OCI-LY7 (cell line): ENCODE results near the gene FAM186B. TPM values are rescaled to one million over a fixed set of nuclear protein-coding genes. Genes with fewer than 3 reads are reported as not detected.

Source experiments
- BruUV-seq: library from RNA; stranded (reverse); fragments of 400-500 nt; replicated peaks from 2 replicates; lab custom pipeline; 2021; lab: Mats Ljungman, UMichigan
- CTCF ChIA-PET: fragments of 300-600 bp; sonication (Branson Sonifier 250); formaldehyde crosslinking; loops from one replicate; lab custom pipeline; 2022; ENCODE audit warnings: antibody characterized with exemption; ENCODE audit not compliant: unreplicated experiment; lab: Charles Lee
- POLR2A ChIA-PET: fragments of 300-600 bp; sonication (Branson Sonifier 250); formaldehyde crosslinking; loops from one replicate; lab custom pipeline; 2022; ENCODE audit warnings: antibody characterized with exemption; lab: Charles Lee
- DNase-seq: peaks from one replicate; pipeline ENCODE4 v3.0.0-alpha.2; 2015; ENCODE audit warnings: low spot score
- H2AFZ ChIP-seq: fragments of 200-600 bp; sonication (generic), shearing (Covaris generic); 2 replicates; pipeline ENCODE4 v1.6.1; 2014; ENCODE audit warnings: mild to moderate bottlenecking, antibody characterized with exemption, low read length, moderate library complexity
- H3K27ac ChIP-seq: fragments of 200-600 bp; sonication (generic); 2 replicates; pipeline ENCODE4 v1.5.1; 2014; ENCODE audit warnings: mixed run types, low read depth, mild to moderate bottlenecking, moderate library complexity, low read length, inconsistent platforms; ENCODE audit not compliant: poor library complexity, severe bottlenecking
- H3K36me3 ChIP-seq: fragments of 200-600 bp; sonication (generic); 2 replicates; pipeline ENCODE4 v1.6.1; 2014; ENCODE audit warnings: mild to moderate bottlenecking, antibody characterized with exemption, low read length, moderate library complexity, mixed read lengths; ENCODE audit not compliant: insufficient read depth
- H3K4me1 ChIP-seq: fragments of 200-600 bp; sonication (generic); 2 replicates; pipeline ENCODE4 v1.5.1; 2014; ENCODE audit warnings: mild to moderate bottlenecking, low read length; ENCODE audit not compliant: insufficient read depth, poor library complexity, severe bottlenecking
- H3K4me2 ChIP-seq: fragments of 200-600 bp; sonication (generic); 2 replicates; pipeline ENCODE4 v1.6.1; 2014; ENCODE audit warnings: mild to moderate bottlenecking, low read length
- H3K4me3 ChIP-seq: fragments of 200-600 bp; sonication (generic); 2 replicates; pipeline ENCODE4 v1.5.1; 2014; ENCODE audit warnings: mild to moderate bottlenecking, low read depth, low read length; ENCODE audit not compliant: poor library complexity, severe bottlenecking
- H3K79me2 ChIP-seq: fragments of 200-600 bp; sonication (generic); 2 replicates; pipeline ENCODE4 v1.6.1; 2016; ENCODE audit warnings: low read depth, mild to moderate bottlenecking, low read length, moderate library complexity, mixed read lengths; ENCODE audit not compliant: insufficient read depth
- H3K9me2 ChIP-seq: fragments of 200-600 bp; sonication (generic); 2 replicates; pipeline ENCODE4 v1.6.1; 2016; ENCODE audit warnings: mild to moderate bottlenecking, low read length, mixed read lengths; ENCODE audit not compliant: insufficient read depth
- H3K9me3 ChIP-seq: fragments of 200-600 bp; sonication (generic); 2 replicates; pipeline ENCODE4 v1.6.1; 2014; ENCODE audit warnings: mild to moderate bottlenecking, mixed run types, low read length, mixed read lengths
- H4K20me1 ChIP-seq: fragments of 200-600 bp; sonication (generic); 2 replicates; pipeline ENCODE4 v1.6.1; 2014; ENCODE audit warnings: mild to moderate bottlenecking, antibody characterized with exemption, low read length, moderate library complexity, mixed read lengths; ENCODE audit not compliant: insufficient read depth
- EZH2phosphoT487 ChIP-seq: fragments of 200-600 bp; sonication (generic); IDR thresholded peaks from 2 replicates; pipeline ENCODE4 v1.6.1; 2018; ENCODE audit warnings: low read depth, borderline replicate concordance, mild to moderate bottlenecking, mixed run types, antibody characterized with exemption, low read length, moderate library complexity, mixed read lengths
- intact Hi-C: fragments of 100-400 bp; cut with micrococcal nuclease; formaldehyde crosslinking; loops from one replicate; pipeline ENCODE4 v1.10.0; 2022; ENCODE audit not compliant: unreplicated experiment
- total RNA-seq, 2 experiments: library from RNA; depleted of rRNA in 1 of 2; stranded (reverse); fragments of >200 nt in 1 of 2; shearing (Covaris generic) in 1 of 2; gene quantifications; 2 replicates each; pipeline ENCODE4 v1.2.3, GENCODE V29; 2014 to 2022
- TF ChIP-seq, protein P1 (sequence below): fragments of 200-600 bp; sonication (generic); conservative IDR thresholded peaks from 2 replicates; pipeline ENCODE4 v1.5.1; 2014; ENCODE audit warnings: mild to moderate bottlenecking, antibody characterized with exemption, low read length, moderate library complexity, mixed read lengths

Gene FAM186B
- total RNA-seq, 2 experiments from 2014 or later = 0.60 to 2.8 TPM

DNA sequence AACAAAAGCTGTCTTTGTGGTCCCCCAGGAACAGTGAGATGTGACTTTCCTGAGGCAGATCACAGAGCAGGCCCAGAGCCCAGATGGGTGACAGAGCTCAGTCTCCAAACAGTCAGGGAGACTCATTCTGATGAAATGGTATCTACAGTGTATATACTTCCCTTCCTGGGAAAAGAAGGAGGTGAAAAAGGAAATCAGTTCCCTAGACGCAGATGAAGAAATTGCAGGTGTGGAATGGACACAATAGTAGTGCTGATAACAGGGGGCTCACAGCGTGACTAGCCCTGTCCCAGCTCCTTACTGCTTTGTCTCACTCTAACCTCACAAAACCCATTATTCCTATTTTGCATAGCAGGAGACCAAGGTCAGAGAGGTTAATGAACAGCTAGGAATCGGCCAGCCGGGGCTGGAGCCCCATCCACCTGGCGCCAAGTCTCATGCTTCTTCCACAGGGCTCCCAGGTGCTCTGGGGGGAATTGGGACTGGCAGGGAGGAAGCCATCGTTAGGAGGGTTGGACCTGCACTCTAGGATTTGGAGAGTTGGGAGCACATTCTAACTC is 54.7 kb downstream of the FAM186B start:
- no peak overlapping the region for H3K27ac ChIP-seq
- H2AFZ ChIP-seq = no peak overlapping the region
- no peak overlapping the region for H3K4me3 ChIP-seq
- no TSS peak for BruUV-seq
- H3K36me3 ChIP-seq = no peaks in the 10 kb centered on the region
- TF ChIP-seq, protein P1, sequence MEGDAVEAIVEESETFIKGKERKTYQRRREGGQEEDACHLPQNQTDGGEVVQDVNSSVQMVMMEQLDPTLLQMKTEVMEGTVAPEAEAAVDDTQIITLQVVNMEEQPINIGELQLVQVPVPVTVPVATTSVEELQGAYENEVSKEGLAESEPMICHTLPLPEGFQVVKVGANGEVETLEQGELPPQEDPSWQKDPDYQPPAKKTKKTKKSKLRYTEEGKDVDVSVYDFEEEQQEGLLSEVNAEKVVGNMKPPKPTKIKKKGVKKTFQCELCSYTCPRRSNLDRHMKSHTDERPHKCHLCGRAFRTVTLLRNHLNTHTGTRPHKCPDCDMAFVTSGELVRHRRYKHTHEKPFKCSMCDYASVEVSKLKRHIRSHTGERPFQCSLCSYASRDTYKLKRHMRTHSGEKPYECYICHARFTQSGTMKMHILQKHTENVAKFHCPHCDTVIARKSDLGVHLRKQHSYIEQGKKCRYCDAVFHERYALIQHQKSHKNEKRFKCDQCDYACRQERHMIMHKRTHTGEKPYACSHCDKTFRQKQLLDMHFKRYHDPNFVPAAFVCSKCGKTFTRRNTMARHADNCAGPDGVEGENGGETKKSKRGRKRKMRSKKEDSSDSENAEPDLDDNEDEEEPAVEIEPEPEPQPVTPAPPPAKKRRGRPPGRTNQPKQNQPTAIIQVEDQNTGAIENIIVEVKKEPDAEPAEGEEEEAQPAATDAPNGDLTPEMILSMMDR = no peak
- no peak overlapping the region for H3K4me2 ChIP-seq
- intact Hi-C loops = loop anchor here (5.0 kb wide), 1 partner anchor 72 kb away; the partner anchor contains the start of gene PRPF40B
- no peaks in the 10 kb centered on the region for H4K20me1 ChIP-seq
- no peaks in the 10 kb centered on the region for H3K79me2 ChIP-seq
- ChIA-PET CTCF (no interaction called here), POLR2A (interaction anchor here (0.6 to 1.4 kb wide), 4 partner anchors 9 to 729 kb away, joined by 3 to 5 read pairs (median 3); no protein-coding TSS in a partner anchor)
- peaks cover 19% of the 10 kb centered on the region for H3K4me1 ChIP-seq
- H3K9me3 ChIP-seq = no peaks in the 10 kb centered on the region
- no peaks in the 10 kb centered on the region for H3K9me2 ChIP-seq
- no peak for DNase-seq

DNA sequence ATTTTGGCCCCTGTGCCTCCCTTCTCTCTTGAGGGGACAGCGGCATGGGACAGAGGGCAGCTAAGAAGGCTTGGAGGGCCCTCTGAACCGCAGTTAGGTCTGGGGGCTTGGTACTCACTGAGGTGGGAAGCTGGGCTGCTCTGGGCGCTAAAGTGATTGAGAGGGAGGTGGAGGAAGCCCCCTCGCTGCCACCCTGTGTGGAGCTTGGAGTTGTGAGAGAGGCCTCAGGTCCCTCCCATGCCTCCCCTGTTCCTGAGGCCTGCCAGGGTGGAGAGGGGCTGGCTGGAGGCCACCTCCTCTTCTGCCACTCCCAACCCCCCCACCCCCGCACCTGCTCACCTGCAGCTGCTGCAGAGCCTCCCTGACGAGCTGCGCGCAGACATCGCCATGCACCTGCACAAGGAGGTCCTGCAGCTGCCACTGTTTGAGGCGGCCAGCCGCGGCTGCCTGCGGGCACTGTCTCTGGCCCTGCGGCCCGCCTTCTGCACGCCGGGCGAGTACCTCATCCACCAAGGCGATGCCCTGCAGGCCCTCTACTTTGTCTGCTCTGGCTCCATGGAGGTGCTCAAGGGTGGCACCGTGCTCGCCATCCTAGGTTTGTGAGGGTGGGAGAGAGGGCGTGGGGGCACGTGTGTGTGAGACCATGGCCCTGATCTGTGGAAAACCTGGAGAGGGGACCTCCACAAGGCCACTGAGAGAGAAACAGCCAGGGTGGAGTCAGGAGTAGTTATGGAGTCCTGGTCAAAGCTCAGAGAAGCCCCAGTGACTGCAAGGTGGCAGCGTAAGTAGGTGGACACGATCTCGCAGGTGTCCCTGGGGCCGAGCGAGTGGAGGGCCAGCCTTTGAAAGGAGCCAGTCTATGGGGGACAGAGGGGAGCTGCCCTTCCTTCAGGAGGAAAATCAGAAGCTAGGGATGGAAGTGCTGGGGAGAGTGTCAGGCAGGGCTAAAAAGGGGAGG is 55.4 kb downstream of the FAM186B start:
- POLR2A ChIA-PET = interaction anchor here (0.6 to 1.1 kb wide), 3 partner anchors 13 to 730 kb away, joined by 3 read pairs; no protein-coding TSS in a partner anchor
- H3K9me2 ChIP-seq = no peaks in the 10 kb centered on the region
- DNase-seq = peak; percentile 32
- no peaks in the 10 kb centered on the region for H3K79me2 ChIP-seq
- BruUV-seq = no TSS peak
- peaks cover 20% of the 10 kb centered on the region for H3K4me1 ChIP-seq
- no peak overlapping the region for H3K4me2 ChIP-seq
- no peak overlapping the region for H2AFZ ChIP-seq
- H3K27ac ChIP-seq = no peak overlapping the region
- intact Hi-C loops = loop anchor here (5.0 kb wide), 1 partner anchor 72 kb away; the partner anchor contains the start of gene PRPF40B
- TF ChIP-seq, protein P1 = no peak
- no peak for TF ChIP-seq EZH2phosphoT487
- no peaks in the 10 kb centered on the region for H3K9me3 ChIP-seq
- CTCF ChIA-PET = no interaction called here
- H4K20me1 ChIP-seq = no peaks in the 10 kb centered on the region
- no peak overlapping the region for H3K4me3 ChIP-seq
- H3K36me3 ChIP-seq = no peaks in the 10 kb centered on the region
